GM21825 (cell line): Measurements from ENCODE around the gene C1orf185.
"Not testable (repeated sequence)": the region's sequence is repeated elsewhere in the genome, so short reads cannot be mapped to it uniquely, and the experiment has no call there.

Experiments used
- ATAC-seq: cut with Tn5 transposase; IDR thresholded peaks from one replicate; pipeline ENCODE4 v1.9.1; 2021; ENCODE audit warnings: mild to moderate bottlenecking, moderate library complexity; ENCODE audit not compliant: unreplicated experiment

Gene C1orf185

GRCh38 chr1:51133045-51133444 lies 31.0 kb downstream of the C1orf185 start:
- ATAC-seq, result no peak

- not testable (repeated sequence) for ATAC-seq
These were observed 35.7 kb downstream of the C1orf185 start for GRCh38 chr1:51137696-51138095.

- ATAC-seq, result no peak
These were observed 37.4 kb downstream of the C1orf185 start for GRCh38 chr1:51139474-51139873.

GRCh38 chr1:51147394-51147793 lies 45.4 kb downstream of the C1orf185 start:
- ATAC-seq, result no peak

GRCh38 chr1:51154776-51155175 lies 52.7 kb downstream of the C1orf185 start:
- no peak for ATAC-seq

GRCh38 chr1:51156752-51157151 lies 54.7 kb downstream of the C1orf185 start:
- ATAC-seq, result no peak

GRCh38 chr1:51157395-51157794 lies 55.4 kb downstream of the C1orf185 start:
- no peak for ATAC-seq

GRCh38 chr1:51158263-51158662 lies 56.2 kb downstream of the C1orf185 start:
- no peak for ATAC-seq

- not testable (repeated sequence) for ATAC-seq
These were observed 60.5 kb downstream of the C1orf185 start for GRCh38 chr1:51162560-51162959.

- ATAC-seq, result no peak
These were observed 63.5 kb downstream of the C1orf185 start for GRCh38 chr1:51165540-51165939.

- ATAC-seq, result no peak
These were observed 66.3 kb downstream of the C1orf185 start for GRCh38 chr1:51168266-51168845.

- no peak for ATAC-seq
These were observed 66.9 kb downstream of the C1orf185 start for GRCh38 chr1:51168936-51169335.

- no peak for ATAC-seq
These were observed 68.3 kb downstream of the C1orf185 start for GRCh38 chr1:51170342-51170741.

GRCh38 chr1:51172811-51173210 lies 70.8 kb downstream of the C1orf185 start:
- ATAC-seq, result no peak

GRCh38 chr1:51175278-51175677 lies 73.2 kb downstream of the C1orf185 start:
- no peak for ATAC-seq

- ATAC-seq, result not testable (repeated sequence)
These were observed 76.0 kb downstream of the C1orf185 start for GRCh38 chr1:51177988-51178387.

- ATAC-seq, result no peak
These were observed 86.2 kb downstream of the C1orf185 start for GRCh38 chr1:51188230-51188629.

- ATAC-seq, result no peak
These were observed 87.5 kb downstream of the C1orf185 start for GRCh38 chr1:51189421-51190073.

- ATAC-seq, result no peak
These were observed 88.9 kb downstream of the C1orf185 start for GRCh38 chr1:51190961-51191360.

GRCh38 chr1:51192213-51192843 lies 90.3 kb downstream of the C1orf185 start:
- ATAC-seq, result no peak

GRCh38 chr1:51193564-51193963 lies 91.5 kb downstream of the C1orf185 start:
- ATAC-seq, result no peak
